Activated T-cell treated with anti-CD3 and anti-CD28 coated beads for 48 hours (primary cell): Measurements from ENCODE around the gene PCSK5.
"Not testable (repeated sequence)": the region's sequence is repeated elsewhere in the genome, so short reads cannot be mapped to it uniquely, and the experiment has no call there.

ENCODE experiments used
- DNase-seq: peaks from one replicate; pipeline ENCODE4 v3.0.0-alpha.2; 2020; ENCODE audit warnings: low read depth

PCSK5 gene

GRCh38 chr9:75963321-75963720, 72.8 kb downstream of the PCSK5 start:
- not testable (repeated sequence) for DNase-seq

GRCh38 chr9:75964427-75964826, 74.0 kb downstream of the PCSK5 start:
- DNase-seq: no peak

GRCh38 chr9:75965231-75965630, 74.8 kb downstream of the PCSK5 start:
- no peak for DNase-seq

GRCh38 chr9:75967556-75967955, 77.1 kb downstream of the PCSK5 start:
- no peak for DNase-seq

GRCh38 chr9:75974016-75974766, 83.7 kb downstream of the PCSK5 start:
- DNase-seq: no peak

- no peak for DNase-seq
These were observed 84.6 kb downstream of the PCSK5 start for GRCh38 chr9:75975071-75975470.

GRCh38 chr9:75976549-75976948, 86.1 kb downstream of the PCSK5 start:
- DNase-seq: no peak

- DNase-seq: no peak
These were observed 88.9 kb downstream of the PCSK5 start for GRCh38 chr9:75979362-75979761.

- DNase-seq: no peak
These were observed 93.0 kb downstream of the PCSK5 start for GRCh38 chr9:75983319-75984045.

GRCh38 chr9:75985515-75985914, 95.0 kb downstream of the PCSK5 start:
- DNase-seq: no peak

GRCh38 chr9:75988663-75989062, 98.2 kb downstream of the PCSK5 start:
- no peak for DNase-seq

- DNase-seq: no peak
These were observed 99.7 kb downstream of the PCSK5 start for GRCh38 chr9:75990156-75990555.

- DNase-seq: no peak
These were observed 100.3 kb downstream of the PCSK5 start for GRCh38 chr9:75990576-75991304.

GRCh38 chr9:75992482-75993206, 102.2 kb downstream of the PCSK5 start:
- no peak for DNase-seq

- DNase-seq: no peak
These were observed 103.0 kb downstream of the PCSK5 start for GRCh38 chr9:75993434-75993833.

GRCh38 chr9:75995066-75995465, 104.6 kb downstream of the PCSK5 start:
- no peak for DNase-seq

GRCh38 chr9:75996726-75997125, 106.3 kb downstream of the PCSK5 start:
- no peak for DNase-seq

- no peak for DNase-seq
These were observed 106.7 kb downstream of the PCSK5 start for GRCh38 chr9:75997206-75997605.

GRCh38 chr9:75998096-75998780, 107.8 kb downstream of the PCSK5 start:
- DNase-seq: no peak

- no peak for DNase-seq
These were observed 111.0 kb downstream of the PCSK5 start for GRCh38 chr9:76001459-76001858.

- no peak for DNase-seq
These were observed 112.6 kb downstream of the PCSK5 start for GRCh38 chr9:76003041-76003440.

GRCh38 chr9:76004526-76004925, 114.1 kb downstream of the PCSK5 start:
- no peak for DNase-seq
